GM23338 (cell line): Measurements from ENCODE around the gene NLGN1.

ENCODE experiments used
- CREB1 ChIP-seq: fragments of 250-450 bp; sonication (Bioruptor Pico); IDR thresholded peaks from 2 replicates; pipeline ENCODE4 v1.5.0; 2020; ENCODE audit warnings: low read depth, mild to moderate bottlenecking, moderate library complexity
- CTCF ChIP-seq, 2 experiments: fragments of 200-600 bp in 1 of 2; sonication (generic) in 1 of 2; conservative IDR thresholded peaks; 2 replicates each; pipeline versions ENCODE4 v1.5.1 to v1.6.1; 2016 to 2017; ENCODE audit warnings: antibody characterized with exemption in 2 of 2, low read depth in 2 of 2, mild to moderate bottlenecking in 2 of 2, moderate library complexity in 1 of 2
- EZH2 ChIP-seq: fragments of 200-600 bp; sonication (generic); IDR thresholded peaks from one replicate; pipeline ENCODE4 v1.8.0; 2017; ENCODE audit warnings: antibody characterized with exemption, mild to moderate bottlenecking, low read depth; ENCODE audit not compliant: unreplicated experiment
- EZH2phosphoT487 ChIP-seq: fragments of 200-600 bp; sonication (generic); IDR thresholded peaks from one replicate; pipeline ENCODE4 v1.8.1; 2018; ENCODE audit warnings: antibody characterized with exemption; ENCODE audit not compliant: unreplicated experiment
- JUNB ChIP-seq: IDR thresholded peaks from one replicate; pipeline ENCODE4 v1.6.1; 2016; ENCODE audit warnings: antibody characterized with exemption; ENCODE audit not compliant: unreplicated experiment
- NANOG ChIP-seq: IDR thresholded peaks from 2 replicates; pipeline ENCODE4 v1.6.1; 2016; ENCODE audit warnings: antibody characterized with exemption, borderline replicate concordance
- POLR2AphosphoS5 ChIP-seq: IDR thresholded peaks from 2 replicates; pipeline ENCODE4 v1.6.1; 2016; ENCODE audit warnings: antibody characterized with exemption, low read depth
- REST ChIP-seq: IDR thresholded peaks from one replicate; pipeline ENCODE4 v1.6.1; 2018; ENCODE audit warnings: antibody characterized with exemption; ENCODE audit not compliant: unreplicated experiment
- STAT1 ChIP-seq: IDR thresholded peaks from one replicate; pipeline ENCODE4 v1.6.1; 2016; ENCODE audit warnings: antibody characterized with exemption; ENCODE audit not compliant: unreplicated experiment
- ZNF331 ChIP-seq: fragments of 250-450 bp; sonication (Bioruptor Pico); IDR thresholded peaks from 2 replicates; pipeline ENCODE4 v1.5.0; 2020; ENCODE audit warnings: low read depth, mild to moderate bottlenecking, moderate library complexity
- TF ChIP-seq, protein P1 (sequence below): IDR thresholded peaks from 2 replicates; pipeline ENCODE4 v1.6.1; 2016; ENCODE audit warnings: antibody characterized with exemption
- TF ChIP-seq, protein P2 (sequence below): fragments of 250-450 bp; sonication (Bioruptor Pico); IDR thresholded peaks from 2 replicates; pipeline ENCODE4 v1.5.0; 2020; ENCODE audit warnings: mild to moderate bottlenecking, moderate library complexity

DNA sequence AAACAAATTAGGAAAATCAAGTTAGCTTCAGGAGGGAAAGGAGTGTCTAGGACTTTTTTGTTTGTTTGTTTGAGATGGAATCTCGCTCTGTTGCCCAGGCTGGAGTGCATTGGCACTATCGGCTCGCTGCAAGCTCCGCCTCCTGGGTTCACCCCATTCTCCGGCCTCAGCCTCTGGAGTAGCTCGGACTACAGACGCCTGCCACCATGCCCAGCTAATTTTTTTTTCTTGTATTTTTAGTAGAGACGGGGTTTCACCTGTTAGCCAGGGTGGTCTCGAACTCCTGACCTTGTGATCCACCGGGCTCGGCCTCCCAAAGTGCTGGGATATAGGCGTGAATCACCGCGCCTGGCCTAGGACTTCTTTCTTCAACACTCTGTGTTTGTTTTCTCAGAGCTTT is 171.1 kb downstream of the NLGN1 start:
- TF ChIP-seq CTCF (conservative IDR thresholded peaks at IDR 0.05; ENCODE audit: low read depth in 2 of 2), result no peak
- no peak for TF ChIP-seq POLR2AphosphoS5
- no peak for TF ChIP-seq EZH2
- no peak for TF ChIP-seq EZH2phosphoT487
- TF ChIP-seq, protein P1, sequence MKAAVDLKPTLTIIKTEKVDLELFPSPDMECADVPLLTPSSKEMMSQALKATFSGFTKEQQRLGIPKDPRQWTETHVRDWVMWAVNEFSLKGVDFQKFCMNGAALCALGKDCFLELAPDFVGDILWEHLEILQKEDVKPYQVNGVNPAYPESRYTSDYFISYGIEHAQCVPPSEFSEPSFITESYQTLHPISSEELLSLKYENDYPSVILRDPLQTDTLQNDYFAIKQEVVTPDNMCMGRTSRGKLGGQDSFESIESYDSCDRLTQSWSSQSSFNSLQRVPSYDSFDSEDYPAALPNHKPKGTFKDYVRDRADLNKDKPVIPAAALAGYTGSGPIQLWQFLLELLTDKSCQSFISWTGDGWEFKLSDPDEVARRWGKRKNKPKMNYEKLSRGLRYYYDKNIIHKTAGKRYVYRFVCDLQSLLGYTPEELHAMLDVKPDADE, result no peak
- TF ChIP-seq, protein P2, sequence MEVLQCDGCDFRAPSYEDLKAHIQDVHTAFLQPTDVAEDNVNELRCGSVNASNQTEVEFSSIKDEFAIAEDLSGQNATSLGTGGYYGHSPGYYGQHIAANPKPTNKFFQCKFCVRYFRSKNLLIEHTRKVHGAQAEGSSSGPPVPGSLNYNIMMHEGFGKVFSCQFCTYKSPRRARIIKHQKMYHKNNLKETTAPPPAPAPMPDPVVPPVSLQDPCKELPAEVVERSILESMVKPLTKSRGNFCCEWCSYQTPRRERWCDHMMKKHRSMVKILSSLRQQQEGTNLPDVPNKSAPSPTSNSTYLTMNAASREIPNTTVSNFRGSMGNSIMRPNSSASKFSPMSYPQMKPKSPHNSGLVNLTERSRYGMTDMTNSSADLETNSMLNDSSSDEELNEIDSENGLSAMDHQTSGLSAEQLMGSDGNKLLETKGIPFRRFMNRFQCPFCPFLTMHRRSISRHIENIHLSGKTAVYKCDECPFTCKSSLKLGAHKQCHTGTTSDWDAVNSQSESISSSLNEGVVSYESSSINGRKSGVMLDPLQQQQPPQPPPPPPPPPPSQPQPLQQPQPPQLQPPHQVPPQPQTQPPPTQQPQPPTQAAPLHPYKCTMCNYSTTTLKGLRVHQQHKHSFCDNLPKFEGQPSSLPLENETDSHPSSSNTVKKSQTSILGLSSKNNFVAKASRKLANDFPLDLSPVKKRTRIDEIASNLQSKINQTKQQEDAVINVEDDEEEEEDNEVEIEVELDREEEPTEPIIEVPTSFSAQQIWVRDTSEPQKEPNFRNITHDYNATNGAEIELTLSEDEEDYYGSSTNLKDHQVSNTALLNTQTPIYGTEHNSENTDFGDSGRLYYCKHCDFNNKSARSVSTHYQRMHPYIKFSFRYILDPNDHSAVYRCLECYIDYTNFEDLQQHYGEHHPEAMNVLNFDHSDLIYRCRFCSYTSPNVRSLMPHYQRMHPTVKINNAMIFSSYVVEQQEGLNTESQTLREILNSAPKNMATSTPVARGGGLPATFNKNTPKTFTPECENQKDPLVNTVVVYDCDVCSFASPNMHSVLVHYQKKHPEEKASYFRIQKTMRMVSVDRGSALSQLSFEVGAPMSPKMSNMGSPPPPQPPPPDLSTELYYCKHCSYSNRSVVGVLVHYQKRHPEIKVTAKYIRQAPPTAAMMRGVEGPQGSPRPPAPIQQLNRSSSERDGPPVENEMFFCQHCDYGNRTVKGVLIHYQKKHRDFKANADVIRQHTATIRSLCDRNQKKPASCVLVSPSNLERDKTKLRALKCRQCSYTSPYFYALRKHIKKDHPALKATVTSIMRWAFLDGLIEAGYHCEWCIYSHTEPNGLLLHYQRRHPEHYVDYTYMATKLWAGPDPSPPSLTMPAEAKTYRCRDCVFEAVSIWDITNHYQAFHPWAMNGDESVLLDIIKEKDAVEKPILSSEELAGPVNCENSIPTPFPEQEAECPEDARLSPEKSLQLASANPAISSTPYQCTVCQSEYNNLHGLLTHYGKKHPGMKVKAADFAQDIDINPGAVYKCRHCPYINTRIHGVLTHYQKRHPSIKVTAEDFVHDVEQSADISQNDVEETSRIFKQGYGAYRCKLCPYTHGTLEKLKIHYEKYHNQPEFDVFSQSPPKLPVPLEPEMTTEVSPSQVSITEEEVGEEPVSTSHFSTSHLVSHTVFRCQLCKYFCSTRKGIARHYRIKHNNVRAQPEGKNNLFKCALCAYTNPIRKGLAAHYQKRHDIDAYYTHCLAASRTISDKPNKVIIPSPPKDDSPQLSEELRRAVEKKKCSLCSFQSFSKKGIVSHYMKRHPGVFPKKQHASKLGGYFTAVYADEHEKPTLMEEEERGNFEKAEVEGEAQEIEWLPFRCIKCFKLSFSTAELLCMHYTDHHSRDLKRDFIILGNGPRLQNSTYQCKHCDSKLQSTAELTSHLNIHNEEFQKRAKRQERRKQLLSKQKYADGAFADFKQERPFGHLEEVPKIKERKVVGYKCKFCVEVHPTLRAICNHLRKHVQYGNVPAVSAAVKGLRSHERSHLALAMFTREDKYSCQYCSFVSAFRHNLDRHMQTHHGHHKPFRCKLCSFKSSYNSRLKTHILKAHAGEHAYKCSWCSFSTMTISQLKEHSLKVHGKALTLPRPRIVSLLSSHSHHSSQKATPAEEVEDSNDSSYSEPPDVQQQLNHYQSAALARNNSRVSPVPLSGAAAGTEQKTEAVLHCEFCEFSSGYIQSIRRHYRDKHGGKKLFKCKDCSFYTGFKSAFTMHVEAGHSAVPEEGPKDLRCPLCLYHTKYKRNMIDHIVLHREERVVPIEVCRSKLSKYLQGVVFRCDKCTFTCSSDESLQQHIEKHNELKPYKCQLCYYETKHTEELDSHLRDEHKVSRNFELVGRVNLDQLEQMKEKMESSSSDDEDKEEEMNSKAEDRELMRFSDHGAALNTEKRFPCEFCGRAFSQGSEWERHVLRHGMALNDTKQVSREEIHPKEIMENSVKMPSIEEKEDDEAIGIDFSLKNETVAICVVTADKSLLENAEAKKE (CRISPR knock-in tag), result no peak
- no peak for TF ChIP-seq REST
- no peak for TF ChIP-seq JUNB
- TF ChIP-seq STAT1, result no peak
- no peak for TF ChIP-seq NANOG
- TF ChIP-seq ZNF331 (CRISPR knock-in tag), result no peak
- no peak for TF ChIP-seq CREB1 (CRISPR knock-in tag)
